Peyer's patch (tissue), 4 donors: Measurements from ENCODE around the gene PRKCA. TPM values are rescaled to one million over a fixed set of nuclear protein-coding genes. Genes with fewer than 3 reads are reported as not detected.

ENCODE experiments used
- DNase-seq, 3 donors: peaks; one replicate each; pipeline ENCODE4 v3.0.0-alpha.2; 2017 to 2019
- H3K27ac ChIP-seq, 4 donors: fragments of 200-600 bp; sonication (generic); one replicate each; pipeline ENCODE4 v1.5.1; 2016 to 2019
- H3K27me3 ChIP-seq, 2 donors: fragments of 200-600 bp; sonication (generic); one replicate each; pipeline ENCODE4 v1.5.1; 2019
- H3K36me3 ChIP-seq, 3 donors: fragments of 200-600 bp; sonication (generic); one replicate each; pipeline ENCODE4 v1.5.1; 2016 to 2019
- H3K4me1 ChIP-seq, 4 donors: fragments of 200-600 bp; sonication (generic); one replicate each; pipeline ENCODE4 v1.5.1; 2016 to 2019
- H3K4me3 ChIP-seq, 4 donors: fragments of 200-600 bp; sonication (generic); 1 replicate in 3 of 4; 2 replicates in 1 of 4; pipeline ENCODE4 v1.5.1; 2016 to 2019; ENCODE audit warnings: mild to moderate bottlenecking in 1 of 4
- H3K9me3 ChIP-seq, 4 donors: fragments of 200-600 bp; sonication (generic); one replicate each; pipeline ENCODE4 v1.5.1; 2016 to 2019; ENCODE audit warnings: mild to moderate bottlenecking in 1 of 4
- CTCF ChIP-seq, 6 experiments: fragments of 450-650 bp in 4 of 6; fragments of 200-600 bp in 2 of 6; sonication (generic) in 1 of 6; IDR thresholded peaks; one replicate each; pipeline ENCODE4 v1.5.1; 2017 to 2019; ENCODE audit warnings: antibody characterized with exemption in 6 of 6, mild to moderate bottlenecking in 3 of 6, moderate library complexity in 1 of 6
- POLR2A ChIP-seq, 2 donors: fragments of 450-650 bp; IDR thresholded peaks; one replicate each; pipeline ENCODE4 v1.5.1; 2017; ENCODE audit warnings: antibody characterized with exemption in 2 of 2, mild to moderate bottlenecking in 2 of 2, moderate library complexity in 2 of 2
- total RNA-seq, 4 donors: library from RNA; depleted of rRNA; stranded (reverse); fragments of >200 nt; gene quantifications; one replicate each; pipeline ENCODE4 v1.1.0, GENCODE V29; 2016

The PRKCA gene
- total RNA-seq, 4 donors from 2014 or later: 32.2 to 47.0 (median 43.5) TPM

- TF ChIP-seq POLR2A (IDR thresholded peaks at IDR 0.05) (no peak), CTCF (IDR thresholded peaks at IDR 0.05) (no peak)
- no peak for DNase-seq
- no peaks in the 10 kb centered on the region for H3K27me3 ChIP-seq
- H3K36me3 ChIP-seq: peaks cover 0 to 7% (median 0%) of the 10 kb centered on the region in 3 donors
- no peaks in the 10 kb centered on the region for H3K4me1 ChIP-seq
- no peak overlapping the region for H3K27ac ChIP-seq
- no peaks in the 10 kb centered on the region for H3K9me3 ChIP-seq
- H3K4me3 ChIP-seq: no peak overlapping the region
These were observed 335.1 kb downstream of the PRKCA start for GRCh38 chr17:66637491-66637890.

DNA sequence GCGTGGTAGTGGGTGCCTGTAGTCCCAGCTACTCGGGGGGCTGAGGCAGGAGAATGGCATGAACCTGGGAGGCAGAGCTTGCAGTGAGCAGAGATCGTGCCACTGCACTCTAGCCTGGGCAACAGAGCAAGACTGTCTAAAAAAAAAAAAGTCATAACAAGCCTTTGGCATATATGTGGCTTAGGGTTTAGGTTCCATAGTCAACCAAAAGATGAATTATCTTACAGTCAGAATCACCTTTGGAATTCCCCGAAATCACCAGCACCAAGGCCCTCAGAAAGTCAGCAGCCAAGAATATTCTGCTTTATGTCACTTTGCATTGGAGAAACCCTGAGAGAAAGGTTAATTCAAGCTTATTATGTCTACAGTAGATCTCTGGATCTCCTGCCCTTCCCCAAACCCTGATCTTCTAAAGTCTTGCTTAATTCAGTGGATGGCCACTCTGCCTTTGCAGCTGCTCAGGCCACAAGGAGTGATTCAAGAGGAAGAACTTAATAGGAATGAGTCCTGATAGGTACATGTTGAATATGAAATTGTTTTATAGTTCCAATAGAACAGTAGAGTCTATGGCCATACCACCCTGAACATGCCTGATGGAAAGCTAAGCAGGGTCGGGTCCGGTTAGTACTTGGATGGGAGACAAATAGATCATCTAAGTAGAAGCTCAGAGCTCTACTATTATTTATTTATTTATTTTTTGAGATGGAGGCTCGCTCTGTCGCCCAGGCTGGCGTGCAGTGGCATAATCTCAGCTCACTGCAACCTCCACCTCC lies 336.5 kb downstream of the PRKCA start:
- Histone ChIP-seq H3K27me3 (no peaks in the 10 kb centered on the region), H3K27ac (no peak overlapping the region), H3K36me3 (peaks cover 0 to 7% (median 0%) of the 10 kb centered on the region in 3 donors), H3K9me3 (no peaks in the 10 kb centered on the region), H3K4me3 (no peak overlapping the region), H3K4me1 (no peaks in the 10 kb centered on the region)
- no peak for DNase-seq
- TF ChIP-seq CTCF (IDR thresholded peaks at IDR 0.05) (no peak), POLR2A (IDR thresholded peaks at IDR 0.05) (no peak)

- no peak for DNase-seq
- H3K9me3 ChIP-seq: no peaks in the 10 kb centered on the region
- H3K4me1 ChIP-seq: no peaks in the 10 kb centered on the region
- peaks cover 0 to 22% (median 0%) of the 10 kb centered on the region in 3 donors for H3K36me3 ChIP-seq
- TF ChIP-seq CTCF (IDR thresholded peaks at IDR 0.05): no peak
- TF ChIP-seq POLR2A (IDR thresholded peaks at IDR 0.05): no peak
- no peak overlapping the region for H3K27ac ChIP-seq
- no peaks in the 10 kb centered on the region for H3K27me3 ChIP-seq
- H3K4me3 ChIP-seq: no peak overlapping the region
These were observed 341.6 kb downstream of the PRKCA start for GRCh38 chr17:66643815-66644710.

GRCh38 chr17:66645259-66645658 lies 342.8 kb downstream of the PRKCA start:
- TF ChIP-seq POLR2A (IDR thresholded peaks at IDR 0.05) (no peak), CTCF (IDR thresholded peaks at IDR 0.05) (no peak)
- DNase-seq: no peak
- no peaks in the 10 kb centered on the region for H3K4me1 ChIP-seq
- no peaks in the 10 kb centered on the region for H3K9me3 ChIP-seq
- H3K4me3 ChIP-seq: no peak overlapping the region
- no peaks in the 10 kb centered on the region for H3K27me3 ChIP-seq
- H3K36me3 ChIP-seq: peaks cover 0 to 22% (median 0%) of the 10 kb centered on the region in 3 donors
- H3K27ac ChIP-seq: no peak overlapping the region

GRCh38 chr17:66647391-66647983 lies 345.1 kb downstream of the PRKCA start:
- Histone ChIP-seq H3K27me3 (no peaks in the 10 kb centered on the region), H3K4me1 (no peaks in the 10 kb centered on the region), H3K4me3 (no peak overlapping the region), H3K27ac (no peak overlapping the region), H3K36me3 (peaks cover 0 to 14% (median 0%) of the 10 kb centered on the region in 3 donors), H3K9me3 (no peaks in the 10 kb centered on the region)
- no peak for TF ChIP-seq POLR2A (IDR thresholded peaks at IDR 0.05)
- TF ChIP-seq CTCF (IDR thresholded peaks at IDR 0.05): no peak
- peak in 2 of 3 donors; percentile 53 to 55 for DNase-seq
